Hematopoietic multipotent progenitor cell treated with erythropoietin and hydrocortisone succinate and interleukin-3 and kit ligand, for 6 days (in vitro differentiated cells): ENCODE results near the gene HMCN2.
A peak's percentile ranks its signal among the peaks of the same experiment; 100 is the strongest.
"Not testable (repeated sequence)": the region's sequence is repeated elsewhere in the genome, so short reads cannot be mapped to it uniquely, and the experiment has no call there.

Experiments used
- DNase-seq: peaks from one replicate; pipeline ENCODE4 v3.0.0-alpha.2; 2015

The HMCN2 gene

DNA sequence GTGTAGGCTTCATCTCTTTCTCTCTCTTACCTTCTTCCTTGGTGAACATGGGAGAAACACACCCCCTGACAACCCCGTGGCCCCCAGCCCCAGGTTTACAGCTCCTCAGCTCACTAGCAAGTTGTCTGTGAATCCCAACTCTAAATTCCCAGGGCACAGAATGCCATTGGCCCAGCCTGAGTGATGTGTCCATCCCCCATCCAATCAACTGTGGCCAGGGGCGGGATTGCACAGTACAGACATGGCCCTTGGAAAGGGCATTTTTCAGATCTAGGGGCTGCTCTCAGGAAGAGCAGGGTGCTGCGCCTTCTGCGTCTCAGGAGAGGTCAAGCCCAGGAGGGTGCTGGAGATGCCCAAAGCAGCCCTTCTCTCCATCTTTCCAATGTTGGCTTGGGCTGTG, 131.0 kb downstream of the HMCN2 start:
- peak; percentile 9 for DNase-seq

DNA sequence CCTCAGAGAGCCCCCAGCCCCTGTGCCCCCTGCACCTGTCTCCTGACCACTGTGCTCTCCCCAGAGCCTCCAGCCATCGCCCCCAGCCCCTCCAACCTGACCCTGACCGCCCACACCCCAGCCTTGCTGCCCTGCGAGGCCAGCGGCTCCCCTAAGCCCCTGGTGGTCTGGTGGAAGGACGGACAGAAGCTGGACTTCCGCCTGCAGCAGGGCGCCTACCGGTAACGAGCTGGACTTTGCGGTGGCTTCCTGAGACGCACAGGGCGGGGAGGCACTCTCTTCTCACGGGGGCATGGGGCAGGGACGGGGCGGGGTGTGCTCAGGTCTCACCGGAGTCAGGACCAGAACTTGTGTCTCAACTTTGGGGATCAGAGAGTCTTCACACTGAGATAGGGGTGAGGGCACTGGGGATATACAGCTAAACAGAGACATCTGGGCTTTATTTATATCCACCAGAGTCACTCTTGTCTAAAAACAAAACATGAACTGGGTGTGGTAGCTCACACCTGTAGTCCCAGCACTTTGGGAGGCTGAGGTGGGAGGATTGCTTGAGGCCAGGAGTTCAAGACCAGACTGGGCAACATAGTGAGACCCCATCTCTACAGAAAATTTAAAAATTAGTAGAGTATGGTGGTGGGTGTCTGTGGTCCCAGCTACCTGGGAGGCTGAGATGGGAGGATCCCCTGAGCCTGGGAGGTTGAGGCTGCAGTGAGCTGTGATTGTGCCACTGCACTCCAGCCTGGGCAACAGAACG, 133.1 kb downstream of the HMCN2 start:
- no peak for DNase-seq

GRCh38 chr9:130399768-130400167, 134.2 kb downstream of the HMCN2 start:
- no peak for DNase-seq

GRCh38 chr9:130400870-130401269, 135.3 kb downstream of the HMCN2 start:
- no peak for DNase-seq

- DNase-seq = not testable (repeated sequence)
These were observed 136.2 kb downstream of the HMCN2 start for GRCh38 chr9:130401742-130402141.

- no peak for DNase-seq
These were observed 136.7 kb downstream of the HMCN2 start for GRCh38 chr9:130402243-130402642.

DNA sequence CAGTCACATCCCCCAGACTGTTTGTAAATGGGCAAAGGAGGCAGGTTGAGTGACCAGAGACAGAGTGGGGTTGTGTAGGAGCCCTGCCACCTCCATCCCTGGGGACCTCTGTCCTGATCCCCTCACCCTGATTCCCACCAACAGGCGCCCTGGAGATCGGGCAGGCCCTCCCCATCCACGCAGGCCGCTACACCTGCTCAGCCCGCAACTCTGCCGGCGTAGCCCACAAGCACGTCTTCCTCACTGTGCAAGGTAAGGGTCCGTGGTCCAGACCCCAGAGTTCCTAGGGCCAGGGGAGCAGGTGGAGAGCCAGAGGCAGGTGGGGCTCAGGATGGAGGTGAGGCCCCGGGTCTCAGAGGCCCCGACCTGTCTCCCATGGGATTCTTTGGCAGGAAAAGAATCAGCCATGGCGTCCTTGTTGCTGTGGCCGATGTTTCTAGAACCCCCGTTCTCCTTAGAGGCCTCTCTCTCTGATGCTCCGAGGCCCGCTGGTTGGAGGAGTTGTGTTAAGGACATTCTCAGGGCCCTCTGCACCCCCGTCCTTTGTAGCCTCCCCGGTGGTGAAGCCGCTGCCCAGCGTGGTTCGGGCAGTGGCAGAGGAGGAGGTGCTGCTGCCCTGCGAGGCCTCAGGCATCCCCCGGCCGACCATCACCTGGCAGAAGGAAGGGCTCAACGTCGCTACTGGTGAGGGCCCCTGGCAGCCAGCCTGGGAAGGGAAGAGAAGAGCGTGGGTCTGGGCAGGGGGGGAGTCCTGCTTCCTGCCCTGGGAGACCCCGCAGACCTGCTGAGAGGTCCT, 137.3 kb downstream of the HMCN2 start:
- no peak for DNase-seq

DNA sequence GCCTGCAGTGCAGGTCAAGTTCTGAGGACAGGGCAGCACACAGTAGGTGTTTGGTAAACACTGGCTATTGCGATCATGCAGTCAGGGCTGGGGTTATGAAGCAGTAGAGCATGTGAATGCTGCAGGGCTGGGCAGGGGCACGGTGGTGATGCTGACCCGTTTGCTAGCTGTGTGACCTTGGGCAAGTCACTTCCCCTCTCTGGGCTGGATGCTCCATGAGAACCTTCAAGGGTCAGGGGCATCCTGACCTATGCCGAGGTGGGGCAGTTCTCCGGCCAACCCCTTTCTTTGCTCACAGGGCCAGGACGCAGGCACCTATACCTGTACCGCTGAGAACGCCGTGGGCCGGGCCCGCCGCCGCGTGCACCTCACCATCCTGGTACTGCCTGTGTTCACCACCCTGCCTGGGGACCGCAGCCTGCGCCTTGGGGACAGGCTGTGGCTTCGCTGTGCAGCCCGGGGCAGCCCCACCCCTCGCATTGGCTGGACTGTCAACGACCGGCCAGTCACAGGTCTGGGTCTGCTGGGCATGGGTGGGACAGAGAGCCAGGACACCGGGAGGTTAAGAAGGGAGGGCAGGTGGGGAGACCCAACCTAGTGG, 140.2 kb downstream of the HMCN2 start:
- no peak for DNase-seq

DNA sequence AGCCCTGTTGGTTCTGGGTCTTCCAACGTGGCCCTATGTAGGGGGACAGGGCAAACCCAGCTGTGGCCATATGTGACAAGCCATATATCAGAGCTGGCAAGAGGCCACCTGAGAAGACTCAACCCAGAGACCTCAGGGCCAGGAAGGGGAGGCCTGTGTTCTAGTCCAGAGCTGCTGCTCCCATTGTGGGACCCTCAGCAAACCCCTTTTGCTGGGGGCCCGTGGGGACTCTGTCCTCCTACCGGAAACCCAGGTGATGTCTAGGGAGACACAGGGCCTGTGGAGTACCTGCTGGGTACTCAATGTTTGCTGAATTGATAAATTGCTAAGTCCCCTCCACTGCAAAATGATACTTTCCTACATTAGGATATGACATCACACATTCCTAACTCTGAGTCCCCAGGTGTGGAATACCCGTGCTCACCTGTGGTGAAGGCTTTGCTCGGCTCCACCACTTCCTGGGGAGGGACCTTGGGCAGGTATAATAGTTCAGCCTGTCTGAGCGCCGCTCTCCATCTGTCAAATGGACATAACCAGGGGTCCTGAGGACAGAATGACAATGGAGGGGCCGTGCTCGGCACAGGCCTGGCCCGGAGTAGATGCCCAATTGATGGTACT, 140.8 kb downstream of the HMCN2 start:
- DNase-seq = no peak

DNA sequence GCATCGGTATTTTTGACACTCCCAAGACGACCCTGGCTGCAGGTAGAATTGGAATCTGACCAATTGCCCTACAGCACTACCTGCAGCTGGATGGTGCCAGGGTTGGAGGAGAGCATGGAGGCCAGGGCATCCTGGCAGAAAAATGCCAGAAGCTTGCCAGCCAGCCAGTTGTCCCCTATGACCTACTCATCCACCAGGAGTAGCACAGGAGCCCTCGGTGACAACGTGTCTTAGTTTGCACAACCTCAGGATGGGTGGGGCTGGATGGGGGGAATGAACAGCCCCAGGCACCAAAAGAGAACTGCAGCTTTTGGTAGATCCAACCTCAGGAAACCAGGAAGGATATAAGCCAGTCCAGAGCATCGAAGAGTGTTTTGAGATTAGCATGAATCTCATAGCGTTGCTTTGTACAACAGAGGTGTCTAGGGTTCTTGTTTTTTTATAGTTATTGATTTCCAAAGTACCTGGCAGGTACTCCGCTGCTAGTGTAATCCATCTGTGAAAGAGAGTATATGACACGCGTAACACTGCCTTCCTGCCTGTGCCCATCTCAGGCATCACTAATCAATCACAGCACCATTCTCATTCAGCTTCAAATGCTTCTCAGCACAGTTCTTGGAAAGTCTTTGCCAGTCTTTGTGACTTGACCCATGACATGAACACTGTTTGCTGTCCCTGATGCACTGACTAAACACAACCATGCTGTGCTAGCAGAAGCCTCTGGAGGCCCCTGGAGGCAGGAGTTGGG, 142.5 kb downstream of the HMCN2 start:
- DNase-seq = no peak

DNA sequence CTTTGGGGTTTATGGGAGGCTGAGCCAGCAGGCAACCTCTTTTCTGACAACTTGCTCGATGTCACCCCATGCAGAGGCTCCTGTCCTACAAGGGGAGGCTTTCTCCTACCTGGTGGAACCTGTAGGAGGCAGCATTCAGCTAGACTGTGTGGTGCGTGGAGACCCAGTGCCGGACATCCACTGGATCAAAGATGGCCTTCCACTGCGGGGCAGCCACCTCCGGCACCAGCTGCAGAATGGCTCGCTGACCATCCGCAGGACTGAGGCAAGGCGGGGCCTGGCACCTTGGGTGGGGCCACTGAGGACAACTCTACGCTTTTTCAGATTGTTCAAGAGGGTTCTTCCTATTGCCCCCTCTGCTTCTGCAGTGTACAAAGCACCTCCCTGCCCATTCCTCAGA, 143.1 kb downstream of the HMCN2 start:
- no peak for DNase-seq

DNA sequence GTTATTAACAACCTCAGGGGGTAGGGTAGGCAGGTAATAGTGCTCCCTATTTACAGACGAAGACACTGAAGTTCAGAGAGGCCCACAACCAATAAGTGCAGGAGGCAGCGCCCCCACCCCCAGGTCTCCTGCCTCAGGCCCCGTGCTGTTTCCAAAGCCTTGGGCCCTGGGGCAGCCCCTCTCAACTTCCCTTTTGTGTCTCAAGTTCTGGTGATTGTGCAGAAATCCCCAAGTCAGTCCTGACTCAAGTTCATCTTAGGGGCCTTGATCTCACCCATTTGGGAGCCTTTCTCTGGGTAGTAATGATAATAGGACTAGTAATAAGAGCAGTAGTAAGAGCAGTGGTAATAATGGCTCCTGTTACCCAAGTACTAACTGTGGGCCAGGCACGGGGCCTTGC, 143.7 kb downstream of the HMCN2 start:
- DNase-seq = no peak

- no peak for DNase-seq
These were observed 144.9 kb downstream of the HMCN2 start for GRCh38 chr9:130410443-130410842.

GRCh38 chr9:130411566-130411915, 146.0 kb downstream of the HMCN2 start:
- DNase-seq = no peak

- no peak for DNase-seq
These were observed 148.6 kb downstream of the HMCN2 start for GRCh38 chr9:130414081-130414731.

DNA sequence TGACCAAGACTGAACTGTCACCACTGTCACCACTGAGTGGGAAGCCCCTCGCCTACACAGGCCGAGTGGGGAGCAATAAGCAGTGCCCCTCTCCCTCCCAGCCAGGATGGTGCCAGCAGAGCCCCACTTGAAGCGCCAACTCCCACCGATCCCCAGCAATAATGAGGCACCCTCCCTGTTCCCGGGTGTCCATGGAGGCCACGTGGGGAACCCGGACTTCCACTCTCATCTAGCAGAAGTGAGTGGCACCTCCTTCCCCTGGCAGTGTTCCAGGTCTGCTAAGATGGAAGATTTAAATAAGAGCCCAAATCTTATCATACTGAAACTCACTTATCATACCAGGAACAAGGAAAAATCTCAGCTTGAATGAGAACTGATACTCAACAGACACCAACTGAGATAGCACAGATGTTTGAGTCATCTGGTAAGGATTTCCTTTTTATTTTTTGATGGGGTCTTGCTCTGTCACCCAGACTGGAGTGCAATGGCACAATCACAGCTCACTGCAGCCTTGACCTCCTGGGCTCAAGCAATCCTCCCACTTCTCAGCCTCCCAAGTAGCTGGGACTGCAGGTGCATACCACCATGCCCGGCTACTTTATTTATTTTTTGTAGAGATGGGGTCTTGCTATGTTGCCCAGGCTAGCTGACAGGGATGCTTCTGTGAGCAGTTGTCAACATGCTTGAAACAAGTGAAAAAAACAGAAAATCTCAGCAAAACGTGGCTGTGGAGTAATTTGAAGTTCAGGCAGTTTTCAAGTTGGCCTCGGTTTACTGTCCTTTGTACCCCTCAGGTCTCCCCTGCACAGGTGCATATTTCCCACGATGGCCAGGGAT, 149.6 kb downstream of the HMCN2 start:
- DNase-seq = no peak

- no peak for DNase-seq
These were observed 152.0 kb downstream of the HMCN2 start for GRCh38 chr9:130417602-130418001.

DNA sequence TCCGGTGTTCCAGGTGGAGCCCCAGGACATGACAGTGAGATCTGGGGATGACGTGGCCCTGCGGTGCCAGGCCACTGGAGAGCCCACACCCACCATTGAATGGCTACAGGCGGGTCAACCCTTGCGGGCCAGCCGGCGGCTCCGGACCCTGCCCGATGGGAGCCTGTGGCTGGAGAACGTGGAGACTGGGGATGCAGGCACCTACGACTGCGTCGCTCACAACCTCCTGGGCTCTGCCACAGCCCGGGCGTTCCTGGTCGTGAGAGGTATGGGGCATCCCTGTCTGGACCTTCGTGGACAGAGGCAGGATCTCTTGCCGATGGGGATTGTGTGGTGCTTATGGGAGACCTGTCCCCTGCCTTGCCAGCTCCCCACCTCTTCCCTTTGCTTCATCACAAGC, 153.2 kb downstream of the HMCN2 start:
- no peak for DNase-seq

- no peak for DNase-seq
These were observed 154.0 kb downstream of the HMCN2 start for GRCh38 chr9:130419521-130420035.

DNA sequence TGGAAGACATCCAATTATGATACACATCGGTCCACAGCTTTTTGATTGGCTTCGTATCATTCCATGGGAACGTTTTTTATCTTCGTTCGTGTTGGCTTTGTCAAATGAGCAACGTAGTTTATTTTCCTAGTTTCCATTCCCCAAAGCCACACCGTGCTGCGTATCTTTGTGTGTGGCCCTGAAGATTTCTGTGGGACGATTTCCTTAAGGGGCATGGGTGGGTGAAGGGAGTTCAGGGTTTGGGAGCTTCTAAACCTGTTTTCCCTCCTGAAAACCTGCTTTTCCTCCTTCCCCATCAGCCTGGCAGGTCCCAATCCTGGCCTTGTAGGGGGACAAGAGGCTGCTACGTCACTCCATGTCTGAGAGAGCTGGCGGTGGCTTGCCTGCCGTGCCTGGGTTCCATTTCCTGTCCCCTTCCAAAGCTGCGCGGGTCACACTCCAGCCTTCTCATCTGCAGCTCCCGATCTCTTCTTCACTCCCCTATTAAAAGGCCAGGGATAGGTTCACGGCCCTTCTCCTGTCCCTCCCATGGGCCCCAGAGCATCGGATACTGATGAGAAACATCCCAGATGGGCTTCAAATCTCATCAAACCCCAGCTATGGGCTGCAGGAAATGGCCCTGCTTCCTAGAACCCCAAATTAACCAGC, 155.7 kb downstream of the HMCN2 start:
- no peak for DNase-seq
